Muscle layer of colon (tissue), 2 donors: Measurements from ENCODE around the gene LINGO1.

Experiments
- H3K27ac ChIP-seq: one replicate; pipeline ENCODE4 v1.7.0; 2013; ENCODE audit warnings: low read depth, mild to moderate bottlenecking, low read length, moderate library complexity
- H3K27me3 ChIP-seq, 2 donors: one replicate each; pipeline ENCODE4 v1.7.0; 2013; ENCODE audit warnings: low read length in 2 of 2, mild to moderate bottlenecking in 2 of 2; ENCODE audit not compliant: insufficient read depth in 2 of 2, control insufficient read depth in 1 of 2
- H3K36me3 ChIP-seq: one replicate; pipeline ENCODE4 v1.7.0; 2013; ENCODE audit warnings: mild to moderate bottlenecking, low read length; ENCODE audit not compliant: insufficient read depth
- H3K4me1 ChIP-seq: one replicate; pipeline ENCODE4 v1.7.0; 2013; ENCODE audit warnings: mild to moderate bottlenecking, low read length; ENCODE audit not compliant: insufficient read depth
- H3K4me3 ChIP-seq, 2 donors: one replicate each; pipeline ENCODE4 v1.7.0; 2013; ENCODE audit warnings: low read length in 2 of 2, low read depth in 1 of 2, mild to moderate bottlenecking in 1 of 2, moderate library complexity in 1 of 2
- H3K9ac ChIP-seq: one replicate; pipeline ENCODE4 v1.7.0; 2013; ENCODE audit warnings: low read length
- H3K9me3 ChIP-seq: one replicate; pipeline ENCODE4 v1.7.0; 2013; ENCODE audit warnings: mild to moderate bottlenecking, low read length
- donor health status: abdominal sarcoma.
- donor health status: Adenocarcinoma of cecum.

The LINGO1 gene

DNA sequence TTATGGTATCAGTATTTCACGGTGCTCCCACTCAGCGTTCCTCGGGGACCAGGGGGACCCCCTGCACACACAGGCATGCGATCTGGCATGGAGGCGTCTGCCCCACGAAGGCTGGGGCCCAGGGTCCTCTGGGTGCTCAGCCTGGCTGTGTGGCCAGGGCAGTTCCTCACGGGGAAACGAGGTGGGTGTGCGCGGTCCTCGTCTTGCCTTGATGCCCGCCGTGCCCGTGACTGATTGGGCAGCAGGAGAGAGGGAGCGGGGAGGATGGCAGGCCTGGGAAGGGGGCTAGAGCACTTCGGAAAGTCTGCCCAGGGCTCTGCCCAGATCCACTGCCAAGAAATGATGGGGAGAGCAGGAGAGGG is 10.9 kb downstream of the LINGO1 start:
- Histone ChIP-seq H3K27ac (no peak overlapping the region), H3K36me3 (no peaks in the 10 kb centered on the region), H3K27me3 (no peaks in the 10 kb centered on the region), H3K4me1 (no peaks in the 10 kb centered on the region), H3K9ac (no peak overlapping the region), H3K4me3 (no peak overlapping the region), H3K9me3 (no peaks in the 10 kb centered on the region)

DNA sequence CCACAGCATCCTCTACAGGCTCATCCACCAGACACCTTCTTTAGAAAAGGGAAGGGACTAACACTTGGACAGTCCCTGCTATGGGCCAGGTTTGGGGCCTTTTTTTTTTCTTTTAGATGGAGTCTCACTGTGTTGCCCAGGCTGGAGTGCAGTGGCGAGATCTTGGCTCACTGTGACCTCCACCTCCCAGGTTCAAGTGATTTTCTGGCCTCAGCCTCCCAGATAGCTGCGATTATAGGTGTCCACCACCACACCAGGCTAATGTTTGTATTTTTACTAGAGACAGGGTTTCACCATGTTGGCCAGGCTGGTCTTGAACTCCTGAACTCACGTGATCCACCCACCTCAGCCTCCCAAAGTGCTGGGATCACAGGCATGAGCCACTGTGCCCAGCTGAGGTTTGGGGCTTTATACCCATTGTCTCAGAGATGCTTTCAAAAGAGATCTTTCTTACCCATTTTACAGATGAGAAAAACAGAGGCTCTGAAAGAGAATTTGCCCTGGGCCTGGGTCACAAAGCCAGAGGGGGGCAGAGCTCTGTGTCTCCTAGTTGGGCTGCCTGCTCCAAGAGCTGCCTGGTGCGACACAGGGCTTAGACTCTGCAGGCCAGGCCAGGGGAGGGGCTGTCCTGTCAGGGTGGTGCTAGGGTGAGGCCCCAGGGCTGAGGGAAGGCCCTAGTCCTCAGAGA is 11.6 kb downstream of the LINGO1 start:
- Histone ChIP-seq H3K36me3 (no peaks in the 10 kb centered on the region), H3K27ac (no peak overlapping the region), H3K4me3 (no peak overlapping the region), H3K9ac (no peak overlapping the region), H3K4me1 (no peaks in the 10 kb centered on the region), H3K9me3 (no peaks in the 10 kb centered on the region), H3K27me3 (no peaks in the 10 kb centered on the region)

DNA sequence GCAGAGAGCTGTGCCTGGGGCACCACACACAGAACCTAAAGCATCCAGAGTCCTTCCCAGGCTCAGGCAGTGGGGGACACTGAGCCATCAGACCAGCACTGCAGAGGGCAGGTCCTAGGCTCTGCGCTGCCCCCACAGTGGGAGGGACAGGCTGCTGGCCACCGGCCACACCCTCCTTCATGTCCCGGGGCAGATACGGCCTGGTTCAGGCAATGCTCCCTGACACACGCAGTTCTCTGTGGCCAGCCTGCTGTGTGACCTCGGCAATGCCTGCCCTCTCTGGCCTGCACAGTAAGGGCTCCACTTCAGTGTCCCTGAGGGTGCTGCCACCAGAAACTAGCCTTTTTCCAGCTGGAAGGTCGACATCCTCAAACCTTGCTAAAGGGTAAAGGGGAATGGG is 12.4 kb downstream of the LINGO1 start:
- Histone ChIP-seq H3K9ac (no peak overlapping the region), H3K36me3 (no peaks in the 10 kb centered on the region), H3K27ac (no peak overlapping the region), H3K27me3 (no peaks in the 10 kb centered on the region), H3K4me1 (no peaks in the 10 kb centered on the region), H3K4me3 (no peak overlapping the region), H3K9me3 (no peaks in the 10 kb centered on the region)

DNA sequence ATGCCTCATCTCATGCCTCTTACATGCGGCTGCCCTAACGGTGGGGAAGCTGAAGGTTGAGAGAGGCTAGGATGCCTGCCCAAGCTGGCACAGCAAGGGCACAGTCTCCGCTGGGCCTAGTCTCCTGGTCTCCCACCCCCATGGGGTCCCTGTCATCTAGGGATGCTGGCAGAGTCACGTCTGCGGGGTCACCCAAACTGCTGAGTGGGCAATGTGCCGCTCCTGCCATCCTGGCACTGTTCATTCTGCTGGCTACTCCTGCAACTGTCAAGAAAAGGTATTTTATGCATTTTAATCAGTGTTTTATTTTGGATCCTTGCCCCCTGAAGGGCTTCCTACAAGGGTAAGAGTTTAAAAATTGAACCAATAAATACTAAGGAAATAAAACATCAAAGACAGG is 12.8 kb downstream of the LINGO1 start:
- no peaks in the 10 kb centered on the region for H3K9me3 ChIP-seq
- no peak overlapping the region for H3K4me3 ChIP-seq
- no peaks in the 10 kb centered on the region for H3K4me1 ChIP-seq
- H3K27ac ChIP-seq, result no peak overlapping the region
- H3K36me3 ChIP-seq, result no peaks in the 10 kb centered on the region
- H3K27me3 ChIP-seq, result no peaks in the 10 kb centered on the region
- no peak overlapping the region for H3K9ac ChIP-seq

DNA sequence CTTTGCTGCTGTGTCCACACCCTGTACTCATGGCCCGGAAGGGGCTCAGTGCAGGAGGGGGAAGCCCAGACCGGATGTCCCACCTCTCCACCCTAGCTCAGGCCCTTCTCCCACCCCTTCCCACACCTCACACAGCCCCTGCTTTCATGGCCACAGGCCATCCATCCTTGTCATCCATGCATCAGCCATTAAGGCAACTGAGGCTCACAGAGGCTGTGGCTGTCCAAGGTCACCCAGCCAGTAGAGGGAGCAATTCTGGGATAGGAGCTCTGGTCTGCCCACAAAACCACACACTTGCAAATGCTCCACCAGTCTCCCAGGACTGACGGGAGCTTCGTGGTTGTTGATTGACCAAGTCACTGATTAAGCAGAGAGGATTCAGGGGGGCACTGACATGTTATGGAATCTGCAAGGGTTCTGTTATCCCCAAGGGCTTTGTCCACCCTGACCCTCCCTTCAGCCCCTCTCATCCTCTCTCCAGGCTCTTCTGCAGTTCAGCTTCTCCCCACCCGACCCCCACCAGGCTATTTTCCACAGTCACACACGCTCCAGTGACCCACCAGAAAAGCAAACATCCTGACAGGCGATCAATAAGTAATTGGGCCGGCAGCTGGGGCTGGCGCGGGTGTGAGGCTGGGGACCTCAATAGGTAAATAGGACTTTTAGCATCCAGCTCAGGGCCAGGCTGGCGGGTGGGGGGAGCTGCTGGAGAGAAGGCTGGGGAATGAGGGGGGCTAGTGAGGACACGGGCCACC is 15.1 kb downstream of the LINGO1 start:
- Histone ChIP-seq H3K27ac (no peak overlapping the region), H3K27me3 (no peaks in the 10 kb centered on the region), H3K4me1 (no peaks in the 10 kb centered on the region), H3K4me3 (no peak overlapping the region), H3K9me3 (no peaks in the 10 kb centered on the region), H3K36me3 (no peaks in the 10 kb centered on the region), H3K9ac (no peak overlapping the region)

DNA sequence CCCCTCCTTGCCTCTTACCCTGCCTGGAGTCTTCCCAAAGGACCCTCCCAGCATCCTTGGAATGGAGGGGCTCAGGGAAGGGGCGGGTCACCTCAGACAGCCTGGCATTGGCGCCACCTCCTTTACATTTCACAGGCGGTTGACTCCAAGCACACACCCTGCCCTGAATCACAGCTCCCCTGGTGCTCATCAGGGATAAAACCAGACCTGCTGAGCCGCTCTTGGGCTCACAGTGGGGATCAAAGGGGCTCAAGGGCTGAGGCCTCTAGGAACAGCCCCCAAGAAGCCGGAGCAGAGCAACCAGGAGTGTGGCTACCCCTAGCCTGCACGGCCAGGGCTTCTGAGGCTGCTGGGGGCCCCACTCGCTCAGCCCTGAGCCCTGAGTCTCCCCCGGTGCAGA is 16.6 kb downstream of the LINGO1 start:
- Histone ChIP-seq H3K27ac (no peak overlapping the region), H3K9ac (no peak overlapping the region), H3K36me3 (no peaks in the 10 kb centered on the region), H3K4me1 (no peaks in the 10 kb centered on the region), H3K27me3 (no peaks in the 10 kb centered on the region), H3K9me3 (no peaks in the 10 kb centered on the region), H3K4me3 (no peak overlapping the region)

DNA sequence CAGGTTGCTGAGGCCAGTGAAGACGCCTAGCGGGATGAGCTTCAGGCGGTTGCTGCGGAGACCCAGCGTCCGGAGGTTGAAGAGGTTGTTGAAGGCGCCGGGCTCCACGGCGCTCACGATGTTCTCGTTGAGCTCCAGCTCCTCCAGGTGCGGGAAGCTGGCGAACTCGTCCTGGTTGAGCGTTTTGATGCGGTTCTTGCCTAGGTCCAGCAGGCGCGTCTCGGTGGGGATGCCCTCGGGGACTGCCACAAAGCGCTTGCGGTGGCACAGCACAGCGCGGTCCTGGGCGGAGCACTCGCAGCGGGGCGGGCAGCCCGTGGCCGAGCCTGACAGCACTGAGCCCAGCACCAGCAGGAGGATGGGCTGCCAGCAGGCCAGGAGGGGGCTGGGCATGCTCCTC is 17.2 kb downstream of the LINGO1 start:
- Histone ChIP-seq H3K4me3 (no peak overlapping the region), H3K9me3 (no peaks in the 10 kb centered on the region), H3K36me3 (no peaks in the 10 kb centered on the region), H3K27ac (no peak overlapping the region), H3K27me3 (no peaks in the 10 kb centered on the region), H3K9ac (no peak overlapping the region), H3K4me1 (no peaks in the 10 kb centered on the region)

DNA sequence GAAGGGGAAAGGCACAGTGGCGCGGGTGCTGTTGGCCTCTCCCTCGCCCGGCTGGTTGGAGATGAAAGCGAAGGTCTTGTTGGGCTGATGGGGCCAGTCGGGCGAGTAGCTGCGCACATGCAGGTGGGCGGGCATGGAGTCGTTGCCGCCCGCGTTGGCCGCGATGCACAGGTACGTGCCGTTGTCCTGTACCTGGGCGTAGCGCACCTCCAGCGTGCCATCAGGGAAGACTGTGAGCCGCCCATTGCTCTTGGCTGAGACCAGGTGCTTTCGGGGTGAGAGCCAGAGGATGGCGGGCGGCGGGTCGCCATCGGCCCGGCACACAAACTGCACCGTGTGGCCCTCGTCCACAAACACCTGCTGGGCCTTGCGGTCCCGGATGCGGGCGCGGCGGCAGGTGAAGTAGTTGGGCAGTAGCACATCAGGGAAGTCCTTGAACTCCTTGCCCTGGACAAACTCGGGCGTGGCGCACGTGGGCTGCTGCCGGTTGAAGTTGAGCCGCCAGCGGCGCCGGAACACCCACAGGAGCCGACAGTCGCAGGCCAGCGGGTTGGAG is 18.4 kb downstream of the LINGO1 start:
- Histone ChIP-seq H3K4me1 (no peaks in the 10 kb centered on the region), H3K27me3 (no peaks in the 10 kb centered on the region), H3K36me3 (no peaks in the 10 kb centered on the region), H3K9ac (no peak overlapping the region), H3K9me3 (no peaks in the 10 kb centered on the region), H3K4me3 (no peak overlapping the region), H3K27ac (no peak overlapping the region)

DNA sequence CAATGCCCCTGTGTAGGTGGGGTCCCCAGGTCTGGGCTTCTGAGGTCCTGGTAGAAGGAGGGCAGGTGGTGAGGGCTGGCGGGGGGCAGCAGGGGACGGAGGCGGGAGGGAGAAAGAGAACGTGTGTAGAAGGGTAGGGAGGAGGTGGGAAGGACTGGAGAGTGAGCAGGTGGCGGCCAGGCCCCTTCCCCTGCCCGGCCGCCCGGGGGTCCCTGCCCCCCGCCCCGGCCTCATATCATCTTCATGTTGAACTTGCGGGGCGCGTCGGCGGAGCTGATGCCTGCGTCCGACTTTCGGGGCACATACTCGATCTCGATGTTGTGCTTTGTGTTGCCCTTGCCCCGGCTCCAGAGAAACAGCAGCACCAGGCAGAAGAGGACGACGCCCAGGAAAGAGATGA is 18.9 kb downstream of the LINGO1 start:
- H3K9me3 ChIP-seq, result no peaks in the 10 kb centered on the region
- no peak overlapping the region for H3K27ac ChIP-seq
- no peaks in the 10 kb centered on the region for H3K4me1 ChIP-seq
- H3K36me3 ChIP-seq, result no peaks in the 10 kb centered on the region
- H3K4me3 ChIP-seq, result no peak overlapping the region
- no peaks in the 10 kb centered on the region for H3K27me3 ChIP-seq
- H3K9ac ChIP-seq, result no peak overlapping the region

DNA sequence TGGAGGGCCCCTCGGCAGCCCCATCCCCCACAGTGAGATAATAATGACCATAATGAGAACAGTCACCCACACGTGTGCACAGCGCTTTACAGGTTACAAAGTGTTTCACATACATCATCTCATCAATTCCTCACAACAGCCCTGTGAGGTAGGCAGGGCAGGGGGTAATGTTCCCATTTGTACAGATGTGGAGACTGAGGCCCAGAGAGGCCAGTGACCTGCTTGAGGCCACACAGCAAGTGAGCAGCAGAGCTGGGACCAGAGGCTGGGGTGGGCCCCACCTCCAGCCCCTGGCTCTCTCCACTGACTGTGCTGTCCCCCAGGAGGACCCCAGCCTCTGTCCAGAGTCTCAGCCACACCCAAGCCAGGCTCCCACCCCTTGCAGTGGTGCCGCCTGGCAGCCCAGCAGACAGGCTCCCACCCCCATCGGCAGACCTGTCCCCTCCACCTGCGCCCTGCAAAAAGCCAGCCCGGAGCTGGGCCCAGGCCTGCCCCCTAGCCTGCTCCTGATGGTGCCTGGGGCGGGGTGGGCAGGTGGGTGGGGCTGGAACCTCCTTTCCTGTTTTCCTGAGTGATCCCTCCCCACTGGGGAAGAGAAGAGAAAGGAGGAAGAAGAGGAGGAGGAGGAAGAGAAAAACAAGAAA is 19.6 kb downstream of the LINGO1 start:
- no peaks in the 10 kb centered on the region for H3K27me3 ChIP-seq
- no peaks in the 10 kb centered on the region for H3K4me1 ChIP-seq
- H3K4me3 ChIP-seq, result no peak overlapping the region
- H3K36me3 ChIP-seq, result no peaks in the 10 kb centered on the region
- no peak overlapping the region for H3K9ac ChIP-seq
- no peak overlapping the region for H3K27ac ChIP-seq
- H3K9me3 ChIP-seq, result no peaks in the 10 kb centered on the region

DNA sequence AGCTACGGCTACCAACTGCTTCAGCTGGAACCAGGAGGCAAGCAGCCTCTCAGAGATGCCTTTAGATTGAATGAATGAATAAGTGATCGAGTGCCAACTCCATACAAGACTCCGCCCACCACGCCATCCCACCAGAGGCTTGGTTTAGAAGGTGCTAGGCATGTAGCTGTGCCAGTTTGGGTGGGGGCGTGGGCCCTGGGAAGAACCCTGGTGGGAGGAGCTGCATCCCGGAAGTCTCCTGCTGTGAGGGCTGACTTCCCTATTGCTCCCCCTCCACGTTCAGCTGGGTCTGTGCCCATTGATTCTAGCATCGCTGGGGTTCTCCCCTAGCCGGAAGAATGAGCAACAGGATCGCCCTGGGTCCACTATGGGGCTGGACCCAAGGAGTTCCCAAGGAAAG is 20.9 kb downstream of the LINGO1 start:
- Histone ChIP-seq H3K4me1 (no peaks in the 10 kb centered on the region), H3K27ac (no peak overlapping the region)

More for the DNA sequence above, 20.9 kb downstream of the LINGO1 start:
- Histone ChIP-seq H3K36me3 (no peaks in the 10 kb centered on the region), H3K9me3 (no peaks in the 10 kb centered on the region), H3K4me3 (no peak overlapping the region), H3K27me3 (no peaks in the 10 kb centered on the region), H3K9ac (no peak overlapping the region)
